Epidermal melanocyte (primary cell): ENCODE measurements around the gene BTBD1.
"Not testable (repeated sequence)": the region's sequence is repeated elsewhere in the genome, so short reads cannot be mapped to it uniquely, and the experiment has no call there.

Experiments
- DNase-seq: peaks from one replicate; pipeline ENCODE4 v3.0.0; 2011; ENCODE audit warnings: low spot score; ENCODE audit not compliant: insufficient read length

BTBD1 gene

DNA sequence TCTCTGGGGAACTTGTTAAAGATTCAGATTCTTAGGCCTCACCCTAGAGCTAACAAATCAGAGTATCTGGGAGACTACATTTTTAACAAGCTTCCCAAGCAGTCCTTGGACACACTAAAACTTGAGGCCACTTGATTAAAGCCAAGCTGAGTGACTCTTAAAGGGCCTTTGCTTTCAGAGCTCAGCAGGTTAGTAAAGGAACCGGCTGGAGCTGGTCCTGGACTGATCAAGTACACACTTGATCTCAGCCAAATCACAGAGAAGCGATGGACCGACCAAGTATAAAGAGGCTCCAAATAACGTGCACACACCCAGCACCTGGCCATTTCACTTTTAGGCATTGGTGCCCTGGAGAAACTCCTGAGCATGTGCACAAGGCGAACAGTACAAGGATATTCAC is 27.5 kb upstream of the BTBD1 start:
- DNase-seq: no peak

GRCh38 chr15:83092309-83092976 is 25.4 kb upstream of the BTBD1 start:
- DNase-seq: no peak

DNA sequence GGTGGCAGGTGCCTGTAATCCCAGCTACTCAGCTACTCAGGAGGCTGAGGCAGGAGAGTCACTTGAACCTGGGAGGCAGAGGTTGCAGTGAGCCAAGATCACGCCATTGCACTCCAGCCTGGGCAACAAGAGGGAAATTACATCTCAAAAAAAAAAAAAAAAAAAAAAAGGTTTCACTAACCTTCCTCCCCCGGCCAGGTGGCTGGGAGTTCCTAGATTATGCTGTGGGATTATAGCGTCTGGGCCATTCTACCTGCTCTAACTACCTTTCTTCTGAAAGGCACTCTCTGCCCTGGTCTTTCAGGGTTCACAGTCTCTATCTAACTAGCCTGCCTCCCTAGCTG is 24.9 kb upstream of the BTBD1 start:
- not testable (repeated sequence) for DNase-seq

DNA sequence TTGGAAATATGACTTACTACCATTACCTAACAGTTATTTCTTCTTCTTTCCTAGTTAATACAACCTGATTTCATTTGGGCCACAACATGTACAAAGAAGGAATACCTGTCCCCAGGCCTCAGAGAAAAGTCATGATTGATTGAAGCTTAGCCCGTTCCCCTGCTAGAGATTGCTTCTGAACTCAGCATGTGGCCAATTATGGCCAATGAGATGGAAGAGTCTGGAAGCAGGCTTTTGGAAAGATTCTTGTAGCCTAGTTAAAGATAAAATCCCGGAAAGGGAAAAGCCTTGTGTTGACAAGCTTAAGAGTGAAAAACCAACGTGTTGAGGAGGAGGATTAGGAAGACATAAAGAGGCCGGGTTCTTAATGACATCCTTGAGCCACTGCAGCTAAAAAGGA is 23.4 kb upstream of the BTBD1 start:
- no peak for DNase-seq

DNA sequence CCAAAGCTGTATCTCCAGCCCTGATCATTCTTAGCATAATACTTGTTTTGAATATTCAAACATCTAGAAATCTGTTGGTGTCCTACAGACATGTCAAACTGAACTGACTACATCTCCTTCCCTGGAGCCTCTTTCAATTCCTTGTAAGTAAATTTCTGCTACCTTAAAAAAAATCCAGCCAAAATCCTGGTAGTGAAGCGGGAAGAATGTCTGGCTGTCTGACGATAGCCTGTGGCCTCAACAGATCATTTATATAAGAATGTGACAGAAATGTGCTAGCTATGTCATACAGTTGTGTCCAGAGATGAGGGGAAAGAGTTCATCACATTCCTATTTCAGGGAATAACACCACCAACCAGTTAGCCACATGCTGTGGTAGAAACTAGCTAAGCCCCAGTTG is 21.8 kb upstream of the BTBD1 start:
- no peak for DNase-seq

DNA sequence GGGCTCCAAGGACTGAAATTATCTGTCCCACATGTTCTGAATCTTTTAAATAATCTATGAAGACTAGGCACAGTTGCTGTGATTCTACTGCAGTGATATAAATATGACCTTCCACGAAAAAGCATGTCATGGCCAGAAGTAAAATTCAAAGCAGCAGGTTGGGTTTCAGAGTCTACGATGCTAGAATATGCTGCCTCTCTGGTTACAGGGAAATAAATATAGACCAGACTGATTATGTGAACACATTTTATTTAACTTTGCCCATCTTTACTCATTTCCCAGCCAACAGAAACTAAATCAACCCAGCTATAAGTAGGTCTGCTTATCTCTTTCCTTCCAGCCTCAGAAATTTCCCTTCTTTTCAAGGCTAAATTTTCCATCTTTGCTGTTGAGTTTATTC is 20.5 kb upstream of the BTBD1 start:
- DNase-seq: no peak

DNA sequence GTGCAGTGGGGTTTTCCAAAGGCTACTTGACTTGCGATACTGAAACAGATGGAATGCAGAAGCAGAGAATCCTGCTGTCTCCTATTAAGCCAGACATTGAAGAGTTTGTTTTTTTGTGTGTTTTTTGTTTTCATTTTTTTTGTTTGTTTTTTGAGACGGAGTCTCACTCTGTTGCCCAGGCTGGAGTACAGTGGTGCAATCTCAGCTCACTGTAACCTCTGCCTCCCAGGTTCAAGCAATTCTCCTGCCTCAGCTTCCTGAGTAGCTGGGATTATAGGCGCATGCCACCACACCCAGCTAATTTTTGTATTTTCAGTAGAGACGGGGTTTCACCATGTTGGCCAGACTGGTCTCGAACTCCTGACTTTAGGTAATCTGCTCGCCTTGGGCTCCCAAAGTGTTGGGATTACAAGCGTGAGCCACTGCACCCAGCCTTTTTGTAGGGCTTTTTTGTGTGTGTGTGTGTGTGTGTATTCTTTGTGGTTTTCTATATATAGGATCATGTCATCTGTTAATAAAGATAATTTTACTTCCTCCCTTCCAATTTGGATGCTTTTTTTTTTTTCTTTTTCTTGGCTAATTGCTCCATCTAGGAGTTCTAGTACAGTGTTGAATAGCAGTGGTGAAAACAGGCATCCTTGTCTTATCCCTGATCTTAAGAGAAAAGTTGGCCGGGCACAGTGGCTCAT is 19.0 kb upstream of the BTBD1 start:
- not testable (repeated sequence) for DNase-seq

- not testable (repeated sequence) for DNase-seq
These were observed 18.4 kb upstream of the BTBD1 start for GRCh38 chr15:83085461-83085860.

DNA sequence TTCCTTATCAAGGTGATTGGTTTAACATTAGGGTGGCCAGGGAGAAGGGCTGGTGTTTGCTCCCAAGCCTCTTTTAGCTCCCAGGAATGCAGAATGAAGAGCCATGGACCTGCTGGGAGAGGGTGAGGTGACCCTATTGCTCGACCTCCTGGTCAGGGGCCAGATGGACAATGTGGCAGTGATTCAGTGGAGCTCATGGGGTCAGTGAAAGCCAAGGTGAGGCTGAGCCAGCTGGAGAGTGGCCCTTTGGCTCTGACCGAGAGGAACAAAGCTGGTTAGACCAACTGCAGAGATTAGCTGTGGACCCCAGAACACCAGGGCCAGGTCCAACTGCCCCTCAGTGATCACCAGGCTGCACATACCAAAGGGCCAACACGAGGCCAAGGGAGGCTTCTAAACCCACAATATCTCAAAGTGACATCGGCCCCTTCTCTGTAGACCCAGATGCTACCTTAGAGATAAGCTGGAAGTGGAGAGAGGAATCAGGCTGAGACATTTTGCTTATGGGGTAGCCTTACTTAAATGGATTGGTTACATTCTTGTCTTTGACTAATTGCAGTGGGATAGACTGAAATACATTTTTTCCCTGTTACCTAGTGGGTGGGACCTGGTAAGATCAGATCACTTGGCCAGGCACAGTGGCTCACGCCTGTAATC is 15.8 kb upstream of the BTBD1 start:
- no peak for DNase-seq

- no peak for DNase-seq
These were observed 14.4 kb upstream of the BTBD1 start for GRCh38 chr15:83081256-83082014.

DNA sequence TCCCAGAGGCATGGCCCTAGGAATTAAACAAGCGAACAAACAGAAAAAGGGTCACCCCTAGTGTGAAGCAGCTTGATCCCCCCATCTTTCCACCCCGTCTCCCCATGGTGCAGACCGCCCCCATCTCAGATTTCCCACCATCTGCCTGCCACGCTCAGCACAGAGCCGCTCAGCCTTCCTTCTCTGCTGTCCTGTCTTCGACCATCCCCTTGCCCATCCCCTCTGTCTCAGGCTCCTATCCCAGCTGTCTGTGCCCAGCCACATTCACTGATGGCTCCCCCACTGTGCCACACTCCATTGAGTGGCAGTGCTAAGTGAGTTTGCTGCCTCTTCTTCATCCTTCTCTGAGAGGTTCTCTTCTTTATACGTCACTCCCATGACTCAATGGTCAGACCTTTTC is 11.7 kb upstream of the BTBD1 start:
- DNase-seq: no peak

GRCh38 chr15:83077491-83078230 is 10.6 kb upstream of the BTBD1 start:
- no peak for DNase-seq

DNA sequence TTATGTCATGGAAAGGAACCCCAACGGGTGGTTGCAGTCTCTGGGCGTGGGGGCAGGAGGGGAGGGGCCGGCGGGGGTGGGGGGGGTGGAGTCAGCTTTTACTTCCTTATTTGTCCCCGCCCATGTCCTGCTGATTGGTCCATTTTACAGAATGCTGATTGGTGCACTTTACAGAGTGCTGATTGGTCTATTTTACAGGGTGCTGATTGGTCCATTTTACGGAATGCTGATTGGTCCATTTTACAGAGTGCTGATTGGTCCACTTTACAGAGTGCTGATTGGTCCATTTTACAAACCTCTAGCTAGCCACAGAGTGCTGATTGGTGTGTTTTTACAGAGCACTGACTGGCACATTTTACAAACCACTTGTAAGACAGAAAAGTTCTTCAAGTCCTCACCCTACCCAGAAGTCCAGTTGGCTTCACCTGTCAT is 2.2 kb upstream of the BTBD1 start:
- not testable (repeated sequence) for DNase-seq

DNA sequence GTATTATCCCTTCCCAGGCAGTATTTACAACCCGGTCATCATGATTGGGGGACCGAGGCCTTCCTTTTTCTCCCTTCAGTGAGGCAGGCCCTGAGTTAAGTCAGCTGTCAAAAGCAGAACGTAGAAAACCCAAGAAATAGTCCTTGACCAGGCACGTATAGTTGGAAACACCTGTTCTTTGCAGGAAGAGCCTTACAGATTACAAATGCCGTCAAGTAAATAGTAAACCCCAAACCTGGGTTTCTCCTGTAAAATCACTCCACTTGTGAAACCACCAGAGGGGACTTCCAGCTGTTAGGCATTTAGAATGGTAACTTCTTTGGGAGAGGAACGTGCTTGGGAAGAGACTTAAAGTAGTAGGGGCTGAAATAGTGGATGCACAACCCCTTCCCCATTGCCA is 1.0 kb upstream of the BTBD1 start:
- DNase-seq: no peak

- no peak for DNase-seq
These were observed 548 bp upstream of the BTBD1 start for GRCh38 chr15:83067638-83067962.

DNA sequence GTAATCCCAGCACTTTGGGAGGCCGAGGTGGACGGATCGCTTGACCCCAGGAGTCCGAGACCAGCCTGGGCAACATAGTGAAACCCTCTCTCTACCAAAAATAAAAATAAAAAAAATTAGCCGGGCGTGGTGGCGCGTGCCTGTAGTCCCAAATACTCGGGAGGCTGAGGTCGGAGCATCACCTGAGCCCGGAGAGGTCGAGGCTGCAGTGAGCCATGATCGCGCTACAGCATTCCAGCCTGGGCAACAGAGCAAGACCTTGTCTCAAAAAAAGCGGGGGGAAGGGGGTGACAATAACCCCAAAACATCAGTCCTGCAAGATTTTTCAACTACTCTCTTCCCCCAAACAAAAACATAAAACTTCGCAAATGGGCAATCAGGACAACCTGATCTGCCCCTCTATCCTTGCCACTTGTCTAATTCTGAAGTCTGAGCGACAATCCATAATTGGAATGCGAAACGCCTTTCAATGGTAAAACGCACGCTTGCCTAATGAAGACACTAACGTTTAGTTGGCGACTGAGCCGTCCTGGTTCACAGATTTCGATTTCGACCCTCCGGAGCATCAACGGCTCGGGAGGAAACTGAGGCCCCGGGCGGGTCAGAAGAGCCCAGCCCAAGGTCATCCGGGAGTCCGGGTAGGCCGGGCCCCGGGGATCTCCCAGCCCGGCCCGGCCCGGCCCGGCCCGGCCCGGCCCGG is 868 bp downstream of the BTBD1 start:
- DNase-seq: no peak

GRCh38 chr15:83065431-83065830 is 1.6 kb downstream of the BTBD1 start:
- no peak for DNase-seq

DNA sequence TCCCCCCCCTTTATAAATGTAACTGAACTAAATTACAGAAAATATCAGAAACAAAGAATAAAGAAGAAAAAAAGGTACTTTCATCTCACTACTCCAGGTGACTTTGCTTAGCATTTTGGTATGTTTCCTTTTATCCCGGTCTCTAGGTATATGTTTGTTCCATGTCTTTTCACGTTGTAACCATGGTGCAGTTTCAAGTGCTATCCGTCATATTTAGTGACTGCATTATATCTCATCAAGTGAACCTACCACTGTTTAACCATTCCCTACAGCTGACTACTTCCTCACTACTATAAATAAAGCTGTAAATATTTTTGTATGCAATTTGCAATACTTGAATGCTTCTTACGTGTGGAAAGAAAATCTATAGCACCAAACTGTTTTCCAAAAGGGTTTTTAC is 2.2 kb downstream of the BTBD1 start:
- DNase-seq: no peak

DNA sequence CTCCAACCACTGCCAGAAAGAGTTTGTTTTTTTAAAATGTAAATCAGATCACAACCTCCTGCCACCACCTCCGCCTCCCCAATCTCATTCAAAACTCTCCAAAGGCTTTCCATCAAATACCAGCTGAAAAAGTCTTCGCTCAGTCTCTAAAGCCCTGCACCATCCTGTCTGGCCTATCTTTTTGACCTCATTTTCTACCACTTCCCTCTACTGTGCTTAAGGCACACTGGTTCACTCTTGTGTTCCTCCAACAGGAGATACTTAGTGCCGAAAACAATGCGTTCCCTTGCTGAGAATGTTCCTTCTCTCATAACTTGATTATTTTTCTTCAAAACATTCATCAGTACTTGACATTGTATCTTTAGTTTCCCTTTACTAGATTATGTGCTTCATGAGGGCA is 3.5 kb downstream of the BTBD1 start:
- DNase-seq: no peak

DNA sequence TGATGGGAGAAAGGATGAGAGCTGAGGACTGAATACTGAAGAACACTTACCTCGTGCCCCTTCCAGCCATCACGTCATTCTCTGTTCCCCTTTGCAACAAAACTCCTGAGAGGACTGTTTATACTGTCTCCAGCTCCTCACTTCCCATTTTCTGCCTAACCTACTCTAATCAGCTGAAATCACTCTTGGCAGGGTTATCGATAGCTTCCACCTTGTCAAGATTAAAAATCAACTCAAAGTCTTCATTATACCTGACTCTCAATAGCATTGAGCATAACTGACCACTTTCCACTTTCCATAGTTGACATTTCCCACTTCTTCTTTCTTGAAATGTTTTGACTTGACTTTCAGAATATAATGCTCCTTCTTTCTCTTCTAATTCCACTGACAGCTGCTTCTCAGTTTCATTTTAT is 4.3 kb downstream of the BTBD1 start:
- no peak for DNase-seq

DNA sequence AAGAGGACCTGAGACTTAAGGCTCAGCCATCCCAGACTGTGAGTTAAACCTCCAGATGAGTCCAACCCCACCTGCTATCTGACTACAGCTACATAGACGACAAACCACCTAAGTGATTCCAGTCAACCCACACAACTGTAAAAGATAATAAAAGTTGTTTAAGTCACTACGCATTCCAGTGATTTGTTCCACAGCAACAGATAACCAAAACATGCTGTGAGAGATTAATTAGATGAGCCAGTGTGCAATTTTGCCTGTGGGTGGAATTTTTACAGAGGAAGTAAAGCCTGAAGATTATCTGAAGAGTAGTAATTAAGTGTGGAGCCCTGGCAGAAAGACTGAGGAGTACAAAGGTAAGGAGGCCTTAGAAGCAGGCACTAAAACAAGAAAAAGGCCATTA is 5.4 kb downstream of the BTBD1 start:
- DNase-seq: no peak
